MM.1S (cell line): ENCODE results near the gene TENT4A.
"Not testable (repeated sequence)": the region's sequence is repeated elsewhere in the genome, so short reads cannot be mapped to it uniquely, and the experiment has no call there.

Experiments
- DNase-seq: peaks from one replicate; pipeline ENCODE4 v3.0.0-alpha.2; 2015
- H2AFZ ChIP-seq: fragments of 300-600 bp; sonication (generic); 2 replicates; pipeline ENCODE4 v1.6.0; 2016; ENCODE audit warnings: antibody characterized with exemption, low read length
- H3F3A ChIP-seq: fragments of 300-600 bp; sonication (generic); 2 replicates; pipeline ENCODE4 v1.6.1; 2016; ENCODE audit warnings: mild to moderate bottlenecking, antibody characterized with exemption, low read length, moderate library complexity, mixed read lengths; ENCODE audit not compliant: insufficient read depth
- H3K27ac ChIP-seq: fragments of 300-600 bp; sonication (generic); 2 replicates; pipeline ENCODE4 v1.5.1; 2016; ENCODE audit warnings: mild to moderate bottlenecking, low read length
- H3K27me3 ChIP-seq: fragments of 300-600 bp; sonication (generic); replicated peaks from 2 replicates; pipeline ENCODE4 v1.6.0; 2016; ENCODE audit warnings: low read length; ENCODE audit not compliant: insufficient read depth
- H3K36me3 ChIP-seq: fragments of 300-600 bp; sonication (generic); replicated peaks from 2 replicates; pipeline ENCODE4 v1.6.1; 2016; ENCODE audit warnings: mild to moderate bottlenecking, low read length, mixed read lengths; ENCODE audit not compliant: insufficient read depth
- H3K4me1 ChIP-seq: fragments of 300-600 bp; sonication (generic); 2 replicates; pipeline ENCODE4 v1.6.1; 2016; ENCODE audit warnings: low read length, mixed read lengths
- H3K4me2 ChIP-seq: fragments of 300-600 bp; sonication (generic); 2 replicates; pipeline ENCODE4 v1.6.0; 2016; ENCODE audit warnings: low read depth, low read length
- H3K4me3 ChIP-seq: fragments of 300-600 bp; sonication (generic); 2 replicates; pipeline ENCODE4 v1.5.1; 2016; ENCODE audit warnings: low read length, mixed read lengths
- H3K79me2 ChIP-seq: fragments of 300-600 bp; sonication (generic); 2 replicates; pipeline ENCODE4 v1.6.1; 2016; ENCODE audit warnings: mixed run types, low read length, mixed read lengths
- H3K9ac ChIP-seq: fragments of 300-600 bp; sonication (generic); 2 replicates; pipeline ENCODE4 v1.6.1; 2016; ENCODE audit warnings: low read length, mixed read lengths
- H3K9me2 ChIP-seq: fragments of 300-600 bp; sonication (generic); replicated peaks from 2 replicates; pipeline ENCODE4 v1.6.1; 2016; ENCODE audit warnings: mild to moderate bottlenecking, low read length, mixed read lengths; ENCODE audit not compliant: insufficient read depth
- H3K9me3 ChIP-seq: fragments of 300-600 bp; sonication (generic); replicated peaks from 2 replicates; pipeline ENCODE4 v1.6.1; 2016; ENCODE audit warnings: mild to moderate bottlenecking, low read length, mixed read lengths; ENCODE audit not compliant: insufficient read depth
- H4K20me1 ChIP-seq: fragments of 300-600 bp; sonication (generic); 2 replicates; pipeline ENCODE4 v1.6.1; 2016; ENCODE audit warnings: mild to moderate bottlenecking, low read length, moderate library complexity, mixed read lengths; ENCODE audit not compliant: insufficient read depth
- EZH2 ChIP-seq: fragments of 300-600 bp; sonication (generic); optimal IDR thresholded peaks from 2 replicates; pipeline ENCODE3; 2017; ENCODE audit warnings: low read depth, mild to moderate bottlenecking, antibody characterized with exemption, low read length, mixed read lengths
- EZH2phosphoT487 ChIP-seq: fragments of 300-600 bp; sonication (generic); IDR thresholded peaks from 2 replicates; pipeline ENCODE4 v1.6.1; 2018; ENCODE audit warnings: antibody characterized with exemption, low read length
- TF ChIP-seq, protein P1 (sequence below): fragments of 300-600 bp; sonication (generic); IDR thresholded peaks from 2 replicates; pipeline ENCODE4 v1.5.1; 2016; ENCODE audit warnings: antibody characterized with exemption, low read length, mixed read lengths

Gene TENT4A

GRCh38 chr5:6770826-6771607 is 57.8 kb downstream of the TENT4A start:
- H3K27me3 ChIP-seq = no peaks in the 10 kb centered on the region
- no peak overlapping the region for H2AFZ ChIP-seq
- no peak overlapping the region for H3K27ac ChIP-seq
- no peak overlapping the region for H3K9ac ChIP-seq
- no peaks in the 10 kb centered on the region for H3K9me3 ChIP-seq
- no peaks in the 10 kb centered on the region for H3K36me3 ChIP-seq
- no peaks in the 10 kb centered on the region for H3K9me2 ChIP-seq
- H3K4me2 ChIP-seq = no peak overlapping the region
- H3K4me3 ChIP-seq = no peak overlapping the region
- H3F3A ChIP-seq = no peaks in the 10 kb centered on the region
- no peaks in the 10 kb centered on the region for H4K20me1 ChIP-seq
- no peak for DNase-seq
- no peaks in the 10 kb centered on the region for H3K4me1 ChIP-seq
- TF ChIP-seq EZH2 (no peak), EZH2phosphoT487 (no peak)
- TF ChIP-seq, protein P1, sequence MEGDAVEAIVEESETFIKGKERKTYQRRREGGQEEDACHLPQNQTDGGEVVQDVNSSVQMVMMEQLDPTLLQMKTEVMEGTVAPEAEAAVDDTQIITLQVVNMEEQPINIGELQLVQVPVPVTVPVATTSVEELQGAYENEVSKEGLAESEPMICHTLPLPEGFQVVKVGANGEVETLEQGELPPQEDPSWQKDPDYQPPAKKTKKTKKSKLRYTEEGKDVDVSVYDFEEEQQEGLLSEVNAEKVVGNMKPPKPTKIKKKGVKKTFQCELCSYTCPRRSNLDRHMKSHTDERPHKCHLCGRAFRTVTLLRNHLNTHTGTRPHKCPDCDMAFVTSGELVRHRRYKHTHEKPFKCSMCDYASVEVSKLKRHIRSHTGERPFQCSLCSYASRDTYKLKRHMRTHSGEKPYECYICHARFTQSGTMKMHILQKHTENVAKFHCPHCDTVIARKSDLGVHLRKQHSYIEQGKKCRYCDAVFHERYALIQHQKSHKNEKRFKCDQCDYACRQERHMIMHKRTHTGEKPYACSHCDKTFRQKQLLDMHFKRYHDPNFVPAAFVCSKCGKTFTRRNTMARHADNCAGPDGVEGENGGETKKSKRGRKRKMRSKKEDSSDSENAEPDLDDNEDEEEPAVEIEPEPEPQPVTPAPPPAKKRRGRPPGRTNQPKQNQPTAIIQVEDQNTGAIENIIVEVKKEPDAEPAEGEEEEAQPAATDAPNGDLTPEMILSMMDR = no peak
- H3K79me2 ChIP-seq = no peaks in the 10 kb centered on the region

- DNase-seq = no peak
- H3K79me2 ChIP-seq = no peaks in the 10 kb centered on the region
- H4K20me1 ChIP-seq = no peaks in the 10 kb centered on the region
- H3K9me3 ChIP-seq = no peaks in the 10 kb centered on the region
- no peak overlapping the region for H3K4me2 ChIP-seq
- TF ChIP-seq EZH2phosphoT487 (no peak), EZH2 (no peak)
- TF ChIP-seq, protein P1 = no peak
- no peaks in the 10 kb centered on the region for H3K9me2 ChIP-seq
- H3K4me3 ChIP-seq = no peak overlapping the region
- H3K36me3 ChIP-seq = no peaks in the 10 kb centered on the region
- H2AFZ ChIP-seq = no peak overlapping the region
- H3K27ac ChIP-seq = no peak overlapping the region
- no peak overlapping the region for H3K9ac ChIP-seq
- no peaks in the 10 kb centered on the region for H3F3A ChIP-seq
- H3K27me3 ChIP-seq = no peaks in the 10 kb centered on the region
- H3K4me1 ChIP-seq = no peaks in the 10 kb centered on the region
Observed at GRCh38 chr5:6772886-6773285, 59.7 kb downstream of the TENT4A start.

DNA sequence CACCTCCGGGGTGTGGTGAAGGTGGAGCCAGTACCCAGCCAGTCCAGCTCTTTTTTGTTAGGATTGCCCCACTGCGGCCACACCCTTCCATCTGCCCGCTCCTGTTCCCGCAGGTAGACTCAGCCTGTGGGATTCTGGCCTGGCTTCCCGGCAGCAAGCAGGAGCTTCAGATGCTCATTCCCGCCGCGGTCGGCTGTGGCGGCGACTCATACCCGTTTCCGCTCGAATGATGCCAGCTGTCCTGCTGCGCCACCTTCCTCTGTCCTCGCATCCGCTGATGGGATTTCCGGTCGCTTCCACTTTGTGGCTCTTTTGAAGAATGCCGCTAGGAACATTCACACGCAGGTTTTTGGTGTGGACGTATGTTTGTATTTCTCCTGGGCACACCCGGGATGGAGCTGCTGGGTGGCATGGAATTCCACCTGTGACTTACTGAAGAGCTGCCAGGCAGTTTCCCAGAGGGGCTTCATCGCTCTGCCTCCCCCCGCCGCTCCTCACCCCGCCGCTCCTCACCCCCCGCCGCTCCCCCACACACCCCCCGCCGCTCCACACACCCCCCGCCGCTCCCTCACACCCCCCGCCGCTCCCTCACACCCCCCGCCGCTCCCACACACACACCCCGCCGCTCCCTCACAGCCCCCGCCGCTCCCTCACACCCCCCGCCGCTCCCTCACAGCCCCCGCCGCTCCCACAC is 60.3 kb downstream of the TENT4A start:
- Histone ChIP-seq H3K9me2 (no peaks in the 10 kb centered on the region), H3K4me1 (no peaks in the 10 kb centered on the region), H3K9ac (no peak overlapping the region), H3K79me2 (no peaks in the 10 kb centered on the region), H3K4me2 (no peak overlapping the region), H3K4me3 (no peak overlapping the region), H3K27me3 (no peaks in the 10 kb centered on the region), H2AFZ (no peak overlapping the region), H3K27ac (no peak overlapping the region), H3F3A (no peaks in the 10 kb centered on the region), H3K9me3 (no peaks in the 10 kb centered on the region), H4K20me1 (no peaks in the 10 kb centered on the region), H3K36me3 (no peaks in the 10 kb centered on the region)
- no peak for DNase-seq
- TF ChIP-seq EZH2phosphoT487 (no peak), EZH2 (no peak)
- TF ChIP-seq, protein P1 = no peak

- H2AFZ ChIP-seq, H3K27ac ChIP-seq, H3F3A ChIP-seq, H3K9ac ChIP-seq, H4K20me1 ChIP-seq, H3K79me2 ChIP-seq, H3K4me3 ChIP-seq, H3K27me3 ChIP-seq, DNase-seq, H3K9me3 ChIP-seq, H3K4me1 ChIP-seq, H3K9me2 ChIP-seq, H3K4me2 ChIP-seq, H3K36me3 ChIP-seq: not testable (repeated sequence)
Observed at GRCh38 chr5:6774207-6774606, 61.0 kb downstream of the TENT4A start.
